NCI-H2227 (cell line): ENCODE measurements around the gene PPOX.

Source experiments
- DNase-seq: peaks from one replicate; lab custom pipeline; 2025; ENCODE audit not compliant: unreplicated experiment; lab: John Stamatoyannopoulos, UW

The PPOX gene

GRCh38 chr1:161197560-161198193 lies 31.5 kb downstream of the PPOX start:
- no peak for DNase-seq

DNA sequence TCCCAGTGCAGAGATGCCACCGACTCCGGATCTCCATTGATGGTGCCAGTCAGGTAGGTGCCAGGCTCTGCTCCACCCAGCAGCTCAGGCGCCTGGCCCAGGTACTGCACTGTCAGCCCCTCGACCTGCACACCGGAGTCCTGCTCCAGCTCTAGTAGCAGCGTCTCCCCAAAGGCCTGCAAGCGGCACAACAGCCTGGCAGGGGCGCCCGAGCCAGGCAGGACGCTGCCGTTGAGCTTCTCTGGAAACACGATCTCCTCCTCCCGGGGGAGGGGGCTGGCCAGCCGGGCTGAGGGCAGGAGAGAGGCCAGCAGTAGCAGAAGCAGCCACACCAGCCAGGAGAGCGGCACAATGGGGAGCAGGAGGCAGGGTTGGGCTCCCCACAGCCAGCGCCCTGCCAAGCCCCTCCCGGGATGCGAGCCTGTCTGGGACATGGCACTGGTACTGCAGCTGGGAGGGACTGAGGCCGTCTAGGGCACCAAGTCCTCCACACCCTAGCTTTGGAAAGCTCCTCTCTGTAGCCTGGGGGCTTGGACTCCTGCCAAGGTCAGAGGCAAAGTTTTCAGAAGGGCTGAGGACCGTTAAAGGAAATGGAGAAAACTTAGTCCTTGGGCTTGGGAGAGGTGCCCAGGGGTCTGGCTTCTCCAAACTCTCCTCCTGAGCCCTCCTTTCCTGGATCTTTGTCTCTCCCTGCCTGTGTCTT lies 32.1 kb downstream of the PPOX start:
- DNase-seq, result peak; percentile 43

- no peak for DNase-seq
Measured at GRCh38 chr1:161198897-161199431, 32.7 kb downstream of the PPOX start, which contains the start of gene ADAMTS4. ADAMTS4 (minus strand) TSS chr1:161199054; CDS start chr1:161198627, 427 bp downstream.

- DNase-seq, result no peak
Measured at GRCh38 chr1:161199506-161200139, 33.4 kb downstream of the PPOX start.

DNA sequence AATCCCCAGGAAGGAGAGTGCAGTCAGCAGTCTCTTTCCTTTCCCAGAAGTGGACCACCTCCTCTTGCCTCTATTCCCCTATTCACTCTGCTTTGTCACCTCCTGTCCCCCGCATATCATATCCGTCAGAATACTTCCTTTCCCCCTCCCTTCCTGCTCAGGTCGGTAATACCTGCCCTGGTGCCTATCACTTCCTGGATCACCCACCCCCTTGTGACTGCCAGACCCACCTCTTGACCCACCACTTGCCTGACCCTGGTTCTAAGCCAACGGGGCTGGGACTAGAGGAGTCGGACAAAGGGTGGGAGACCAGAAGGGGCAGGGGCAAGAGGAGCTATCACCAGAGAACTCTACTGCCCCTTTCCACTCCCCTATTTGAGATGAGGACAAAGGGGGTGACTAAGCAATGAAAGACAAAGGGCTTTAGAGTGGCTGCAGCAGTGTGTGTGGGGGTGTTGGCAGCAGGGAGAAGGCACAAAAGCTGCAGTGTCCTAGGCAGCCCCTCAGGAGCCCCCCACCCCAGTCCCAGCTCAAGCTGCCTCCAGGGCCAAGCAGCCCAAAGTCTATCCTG lies 34.3 kb downstream of the PPOX start:
- DNase-seq, result no peak

DNA sequence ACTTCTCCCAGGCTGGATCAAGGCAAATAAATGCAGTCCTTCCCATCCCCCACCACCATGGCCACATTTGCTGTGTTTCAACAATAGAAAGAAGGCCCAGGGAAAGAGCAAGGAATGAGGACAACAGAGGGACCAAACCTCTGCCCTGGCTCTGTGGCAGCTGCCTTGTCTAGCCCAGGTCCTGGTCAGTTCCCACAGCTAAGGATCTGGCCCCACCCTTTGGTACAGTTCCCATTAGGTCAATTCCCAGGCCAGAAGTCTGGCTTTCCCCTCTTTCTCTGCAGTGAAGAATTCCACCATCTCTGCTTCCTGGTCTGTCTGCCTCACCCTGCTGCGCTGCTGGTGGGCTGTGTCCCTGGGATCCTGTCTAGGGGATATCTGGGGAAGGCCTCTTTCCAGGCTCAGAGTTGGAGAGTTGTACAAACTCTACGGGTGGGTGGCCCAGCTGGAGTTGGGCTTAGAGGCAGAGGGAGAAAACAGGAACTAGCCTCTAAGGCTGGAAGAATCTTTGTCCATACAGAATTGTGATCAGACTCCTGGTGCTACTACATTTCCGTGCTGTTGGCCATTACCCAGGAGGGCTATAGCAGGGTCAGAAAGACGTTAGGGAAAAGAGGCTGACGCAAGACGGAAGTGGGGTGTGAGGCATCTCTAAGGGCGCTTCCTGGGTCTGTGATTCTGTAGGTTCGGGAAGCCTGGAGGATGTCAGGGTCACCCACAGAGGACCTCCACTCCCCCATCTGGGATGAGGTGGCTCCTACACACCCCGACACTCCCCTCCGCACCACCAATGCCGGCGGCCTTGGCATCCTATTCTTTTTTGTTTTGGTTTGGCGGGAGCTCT lies 35.0 kb downstream of the PPOX start:
- no peak for DNase-seq

GRCh38 chr1:161201836-161202712 lies 35.8 kb downstream of the PPOX start, which contains the start of gene NDUFS2:
NDUFS2 (plus strand) TSS chr1:161202367; CDS start chr1:161202386, 19 bp downstream.
- peak; percentile 99 for DNase-seq

- no peak for DNase-seq
Measured at GRCh38 chr1:161206411-161207140, 40.4 kb downstream of the PPOX start.

DNA sequence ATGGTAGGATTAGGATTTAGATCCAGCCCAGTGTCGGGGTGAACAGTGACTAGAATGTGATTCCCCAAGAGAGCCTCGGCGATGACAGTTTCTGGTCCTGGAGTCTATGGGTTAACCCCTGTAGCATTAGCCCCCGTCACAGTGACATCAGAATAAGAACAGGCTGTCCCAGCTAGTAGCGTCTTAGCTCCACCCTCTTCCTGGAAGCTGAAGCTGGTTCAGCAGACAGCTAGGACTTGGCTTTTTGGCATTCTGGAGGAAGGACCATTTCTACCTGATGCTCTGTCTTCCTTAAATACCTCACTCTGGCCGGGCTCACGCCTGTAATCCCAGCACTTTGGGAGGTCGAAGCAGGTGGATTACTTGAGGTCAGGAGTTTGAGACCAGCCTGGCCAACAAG lies 40.9 kb downstream of the PPOX start:
- DNase-seq, result no peak

GRCh38 chr1:161209790-161210409 lies 43.7 kb downstream of the PPOX start:
- peak; percentile 87 for DNase-seq

DNA sequence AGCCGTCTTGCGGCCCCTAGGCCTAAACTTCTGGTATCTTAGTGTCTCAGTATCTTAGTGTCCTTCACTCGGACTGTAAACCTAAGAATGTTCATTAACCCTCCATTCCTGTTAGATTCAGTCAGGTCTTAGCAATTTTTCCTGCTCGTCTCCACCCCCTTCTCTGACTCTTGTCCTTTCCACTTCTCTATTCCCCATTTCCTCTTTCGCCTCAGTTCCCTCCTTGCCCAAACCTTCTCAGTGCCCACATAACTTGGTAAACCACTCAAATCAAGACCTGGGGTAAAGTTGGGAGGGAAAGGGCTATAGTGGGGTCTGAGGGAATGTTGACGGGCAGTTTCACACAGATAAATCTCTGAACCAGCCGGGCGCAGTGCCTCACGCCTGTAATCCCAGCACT lies 48.1 kb downstream of the PPOX start:
- DNase-seq, result no peak

- no peak for DNase-seq
Measured at GRCh38 chr1:161215076-161215475, 48.9 kb downstream of the PPOX start, which contains the start of gene FCER1G. FCER1G (plus strand) TSS chr1:161215295; CDS start chr1:161215322, 27 bp downstream.

DNA sequence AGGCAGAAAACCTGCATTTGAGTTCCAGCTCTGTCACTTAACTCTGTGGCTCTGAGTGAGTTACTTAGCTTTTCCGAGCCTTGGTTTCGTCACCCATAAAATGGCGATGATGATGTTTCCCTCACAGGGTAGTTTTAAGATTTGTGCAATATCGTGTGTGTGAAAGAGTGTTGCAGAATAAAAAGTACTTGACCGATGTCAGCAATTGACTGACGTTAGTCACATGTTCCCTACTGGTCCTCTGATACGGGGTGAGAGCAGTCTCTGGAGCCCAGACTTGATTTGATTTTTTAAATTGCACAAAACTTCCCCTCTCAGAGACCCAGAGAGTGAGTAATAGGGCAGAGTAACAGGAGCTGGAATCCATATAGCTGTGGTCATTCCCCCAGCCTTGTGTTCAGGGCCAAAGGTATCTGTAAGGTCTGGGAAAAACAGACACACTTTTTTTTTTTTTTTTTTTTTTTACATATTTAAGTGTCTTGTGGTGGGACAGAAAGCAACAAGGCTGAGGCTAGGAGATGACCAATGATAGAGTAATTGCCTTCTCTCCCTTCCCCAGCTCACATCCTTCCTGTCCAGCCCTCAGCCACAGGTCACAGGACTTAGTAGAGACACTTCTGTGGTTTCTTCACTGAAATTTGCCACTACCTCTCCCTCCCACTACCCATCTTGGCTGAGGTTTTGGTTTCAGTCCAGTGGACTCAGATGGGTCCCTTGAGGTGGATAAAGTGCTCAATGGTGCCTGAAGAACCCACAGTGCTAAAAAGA lies 50.9 kb downstream of the PPOX start:
- no peak for DNase-seq

- no peak for DNase-seq
Measured at GRCh38 chr1:161217831-161218230, 51.6 kb downstream of the PPOX start.

- DNase-seq, result no peak
Measured at GRCh38 chr1:161218301-161219077, 52.3 kb downstream of the PPOX start.

DNA sequence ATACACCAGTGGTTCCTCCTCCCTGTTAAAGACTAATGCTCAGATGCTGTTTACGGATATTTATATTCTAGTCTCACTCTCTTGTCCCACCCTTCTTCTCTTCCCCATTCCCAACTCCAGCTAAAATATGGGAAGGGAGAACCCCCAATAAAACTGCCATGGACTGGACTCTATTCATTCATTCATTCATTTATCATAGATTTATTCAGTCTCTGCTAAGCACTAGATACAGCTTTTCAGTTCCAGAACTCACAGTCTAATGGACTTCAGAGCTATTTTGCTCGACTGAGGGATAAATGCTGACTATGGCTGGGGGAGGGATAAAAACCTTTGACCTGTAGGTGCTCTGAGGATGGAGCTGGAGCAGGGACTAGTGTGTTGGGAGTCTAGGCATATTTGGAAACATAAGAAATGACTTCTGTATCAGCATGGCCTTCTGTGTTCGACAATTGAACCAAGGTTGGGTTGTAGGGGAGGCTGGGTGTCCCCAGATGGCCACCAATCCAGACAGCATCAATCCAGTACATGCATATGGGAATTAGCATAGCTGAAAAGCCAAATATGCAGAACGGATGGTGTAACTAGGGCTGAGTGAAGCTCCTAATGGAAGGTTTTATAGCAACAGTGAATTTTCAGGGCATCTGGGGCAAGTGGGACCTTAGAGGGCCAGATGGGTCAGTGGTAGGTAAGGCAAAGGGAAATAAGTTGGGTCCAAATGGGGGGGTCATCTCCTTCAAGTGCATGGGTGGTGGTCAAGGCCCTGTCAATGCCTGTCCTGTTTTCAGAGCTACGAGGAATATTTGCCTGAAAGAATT lies 53.1 kb downstream of the PPOX start:
- DNase-seq, result no peak
